Aorta (tissue), 5 donors: Measurements from ENCODE around the gene MID2. TPM values are rescaled to one million over a fixed set of nuclear protein-coding genes. Genes with fewer than 3 reads are reported as not detected.
"Not testable (repeated sequence)": the region's sequence is repeated elsewhere in the genome, so short reads cannot be mapped to it uniquely, and the experiment has no call there.

Experiments
- ATAC-seq: fragments of 200-7000 bp; cut with Tn5 transposase; one replicate; pipeline ENCODE4 v1.9.1; 2022; ENCODE audit warnings: moderate library complexity; ENCODE audit not compliant: low FRiP score
- DNase-seq, 2 donors: peaks; one replicate each; pipeline ENCODE4 v3.0.0-alpha.2; 2020
- H3K27ac ChIP-seq, 2 donors: one replicate each; pipeline ENCODE4 v1.5.1; 2013; ENCODE audit warnings: low read length in 2 of 2, mild to moderate bottlenecking in 2 of 2, moderate library complexity in 2 of 2, control low read depth in 1 of 2, inconsistent platforms in 1 of 2, low read depth in 1 of 2
- H3K27me3 ChIP-seq, 2 donors: one replicate each; pipeline ENCODE4 v1.6.1; 2013; ENCODE audit warnings: control low read depth in 1 of 2, low read length in 1 of 2, mild to moderate bottlenecking in 1 of 2, moderate library complexity in 1 of 2; ENCODE audit not compliant: insufficient read depth in 2 of 2, control insufficient read depth in 1 of 2
- H3K36me3 ChIP-seq, 2 donors: one replicate each; pipeline ENCODE4 v1.6.1; 2013; ENCODE audit warnings: control low read depth in 1 of 2, low read length in 1 of 2, mild to moderate bottlenecking in 1 of 2; ENCODE audit not compliant: insufficient read depth in 2 of 2, control insufficient read depth in 1 of 2
- H3K4me1 ChIP-seq, 2 donors: one replicate each; pipeline ENCODE4 v1.6.1; 2013; ENCODE audit warnings: low read length in 2 of 2, control low read depth in 1 of 2, mild to moderate bottlenecking in 1 of 2, moderate library complexity in 1 of 2; ENCODE audit not compliant: insufficient read depth in 2 of 2, control insufficient read depth in 1 of 2
- H3K4me3 ChIP-seq, 2 donors: one replicate each; pipeline ENCODE4 v1.5.1; 2013; ENCODE audit warnings: low read length in 2 of 2, control low read depth in 1 of 2, mild to moderate bottlenecking in 1 of 2
- H3K9me3 ChIP-seq: one replicate; pipeline ENCODE4 v1.6.1; 2013; ENCODE audit warnings: mild to moderate bottlenecking, low read length; ENCODE audit not compliant: control insufficient read depth
- WGBS, 2 donors: extraction: QIAGEN DNeasy Blood & Tissue Kit; methylation state at CpG; one replicate each; pipeline ENCODE4 v1.1.7; 2013; 5-methylcytosine and 5-hydroxymethylcytosine counted together
- intact Hi-C, 2 donors: fragments of 100-400 bp; cut with DNase I; formaldehyde crosslinking; loops; one replicate each; pipeline versions ENCODE4 v1.14.2 to v1.15.0; 2022
- polyA plus RNA-seq, 2 donors: library from polyadenylated mRNA; stranded (reverse); fragments of 200-250 nt; gene quantifications; one replicate each; pipeline ENCODE4 v1.2.3, GENCODE V29; 2013
- total RNA-seq, 2 donors: library from RNA; stranded (reverse); fragmentation: NEBNext Ultra II Directional; extraction: Animal tissue kit (Norgen Biotek cat#: 25700); gene quantifications; one replicate each; pipeline ENCODE4 v1.2.1, GENCODE V29; 2021
- donor health status: healthy with polysubstance abuse.
- donor health status: Bipolar disorder and iron deficiency.
- donor health status: DM: no; HTN: no; CAD: no.
- donor health status: DM: no; HTN: no; CAD: no.
- donor health status: DM: yes; HTN: yes; CAD: no.

Gene MID2
- total and polyA plus RNA-seq, 4 donors: 5.8 to 25.9 (median 14.8) TPM

DNA sequence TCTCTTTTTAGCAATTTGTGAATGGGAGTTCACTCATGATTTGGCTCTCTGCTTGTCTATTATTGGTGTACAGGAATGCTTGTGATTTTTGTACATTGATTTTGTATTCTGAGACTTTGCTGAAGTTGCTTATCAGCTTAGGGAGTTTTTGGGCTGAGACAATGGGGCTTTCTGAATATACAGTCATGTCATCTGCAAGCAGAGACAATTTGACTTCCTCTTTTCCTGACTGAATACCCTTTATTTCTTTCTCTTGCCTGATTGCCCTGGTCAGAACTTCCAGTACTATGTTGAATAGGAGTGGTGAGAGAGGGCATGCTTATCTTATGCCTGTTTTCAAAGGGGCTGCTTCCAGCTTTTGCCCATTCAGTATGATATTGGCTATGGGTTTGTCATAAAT is 129.7 kb downstream of the MID2 start:
- intact Hi-C loops, H3K36me3 ChIP-seq, H3K27me3 ChIP-seq, H3K4me3 ChIP-seq, H3K27ac ChIP-seq, H3K9me3 ChIP-seq, ATAC-seq, H3K4me1 ChIP-seq, DNase-seq: not testable (repeated sequence)

- no peaks in the 10 kb centered on the region for H3K27me3 ChIP-seq
- ATAC-seq: no peak
- no peaks in the 10 kb centered on the region for H3K9me3 ChIP-seq
- H3K36me3 ChIP-seq: no peaks in the 10 kb centered on the region
- no peak for DNase-seq
- no peak overlapping the region for H3K27ac ChIP-seq
- intact Hi-C loops: no loop called here
- H3K4me3 ChIP-seq: no peak overlapping the region
- WGBS, 2 donors: 67 to 81% methylated on average over 5 of the region's 5 CpGs
- H3K4me1 ChIP-seq: no peaks in the 10 kb centered on the region
These were observed 143.0 kb downstream of the MID2 start for GRCh38 chrX:107968623-107969022.

GRCh38 chrX:107970073-107970472 is 144.4 kb downstream of the MID2 start:
- WGBS, 2 donors: 38 to 55% methylated on average over 2 of the region's 2 CpGs
- H3K27ac ChIP-seq: no peak overlapping the region
- no peaks in the 10 kb centered on the region for H3K4me1 ChIP-seq
- no peaks in the 10 kb centered on the region for H3K36me3 ChIP-seq
- no peaks in the 10 kb centered on the region for H3K9me3 ChIP-seq
- no peaks in the 10 kb centered on the region for H3K27me3 ChIP-seq
- ATAC-seq (no peak), DNase-seq (no peak)
- H3K4me3 ChIP-seq: no peak overlapping the region
- intact Hi-C loops: no loop called here

DNA sequence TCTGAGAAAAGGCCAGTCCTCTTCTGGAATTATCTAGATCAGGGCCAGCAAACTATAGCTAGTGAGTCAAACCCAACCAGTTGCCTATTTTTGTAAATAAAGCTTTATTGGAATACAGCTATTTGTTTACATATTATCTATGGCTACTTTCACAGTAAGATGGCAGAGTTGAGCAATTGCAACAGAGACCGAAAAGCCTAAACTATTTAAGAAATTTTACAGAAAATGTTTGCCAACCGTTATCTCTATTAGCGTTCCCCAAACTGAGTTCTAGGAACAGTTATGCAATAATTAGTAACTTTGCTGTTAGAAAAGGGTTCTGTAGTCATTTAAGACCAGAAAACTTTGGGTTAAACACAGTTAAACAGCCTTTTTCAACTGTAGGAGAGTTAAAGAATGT is 146.0 kb downstream of the MID2 start:
- Histone ChIP-seq H3K27me3 (no peaks in the 10 kb centered on the region), H3K9me3 (no peaks in the 10 kb centered on the region), H3K36me3 (no peaks in the 10 kb centered on the region), H3K4me1 (no peaks in the 10 kb centered on the region), H3K4me3 (no peak overlapping the region), H3K27ac (no peak overlapping the region)
- WGBS, 2 donors: 54 to 65% methylated on average over 3 of the region's 3 CpGs
- intact Hi-C loops: no loop called here
- no peak for ATAC-seq
- no peak for DNase-seq

Other genes starting within 250 kb of the MID2 start
- gene PRPS1, start 197.4 kb upstream of the MID2 start, total RNA-seq: 10 to 100 TPM; 23.8 to 29.2 TPM
- 10 to 100 TPM; 20.7 to 24.9 TPM for gene PRPS1, start 197.4 kb upstream of the MID2 start, polyA plus RNA-seq
- 100 to 1,000 TPM in 1 of 2 donors, 10 to 100 TPM in 1; 92.1 to 265 TPM for gene TSC22D3, start 50.1 kb upstream of the MID2 start, total RNA-seq
- 100 to 1,000 TPM; 228 to 277 TPM for gene TSC22D3, start 50.1 kb upstream of the MID2 start, polyA plus RNA-seq
- not detected for gene NCBP2L, start 48.1 kb upstream of the MID2 start, total RNA-seq
- gene NCBP2L, start 48.1 kb upstream of the MID2 start, polyA plus RNA-seq: not detected
- gene TEX13B, start 156.5 kb downstream of the MID2 start, total RNA-seq: not detected
- not detected for gene TEX13B, start 156.5 kb downstream of the MID2 start, polyA plus RNA-seq
- not detected for gene VSIG1, start 219.2 kb downstream of the MID2 start, total RNA-seq
- gene VSIG1, start 219.2 kb downstream of the MID2 start, polyA plus RNA-seq: not detected